ES-I3 (cell line): ENCODE results near the gene HOXA11.

ENCODE experiments used
- H3K36me3 ChIP-seq: 2 replicates; pipeline ENCODE4 v1.6.1; 2013; ENCODE audit warnings: mild to moderate bottlenecking, low read length, control low read depth, moderate library complexity; ENCODE audit not compliant: insufficient read depth
- H3K4me1 ChIP-seq: 2 replicates; pipeline ENCODE4 v1.6.1; 2013; ENCODE audit warnings: mild to moderate bottlenecking, control low read depth, low read length; ENCODE audit not compliant: insufficient read depth
- H3K9ac ChIP-seq: 2 replicates; pipeline ENCODE4 v1.6.1; 2013; ENCODE audit warnings: low read depth, mild to moderate bottlenecking, low read length, moderate library complexity
- H3K9me3 ChIP-seq: 2 replicates; pipeline ENCODE4 v1.6.1; 2013; ENCODE audit warnings: mild to moderate bottlenecking, low read length, moderate library complexity; ENCODE audit not compliant: control insufficient read depth, insufficient read depth

HOXA11 gene

GRCh38 chr7:27175626-27176523, 9.2 kb downstream of the HOXA11 start:
- no peaks in the 10 kb centered on the region for H3K36me3 ChIP-seq
- no peaks in the 10 kb centered on the region for H3K9me3 ChIP-seq
- no peak overlapping the region; the same call in 1 of the 2 replicates for H3K9ac ChIP-seq
- H3K4me1 ChIP-seq, result peaks cover 6% of the 10 kb centered on the region; the same call in 1 of the 2 replicates

- H3K36me3 ChIP-seq, result no peaks in the 10 kb centered on the region
- H3K9me3 ChIP-seq, result no peaks in the 10 kb centered on the region
- no peak overlapping the region for H3K9ac ChIP-seq
- peaks cover 6% of the 10 kb centered on the region; the same call in 1 of the 2 replicates for H3K4me1 ChIP-seq
These were observed 10.0 kb downstream of the HOXA11 start for GRCh38 chr7:27174874-27175625.

- peaks cover 6% of the 10 kb centered on the region; the same call in 1 of the 2 replicates for H3K4me1 ChIP-seq
- no peaks in the 10 kb centered on the region for H3K36me3 ChIP-seq
- no peak within 1 kb of the TSS; the same call in 1 of the 2 replicates for H3K9ac ChIP-seq
- H3K9me3 ChIP-seq, result no peaks in the 10 kb centered on the region
These were observed 10.8 kb downstream of the HOXA11 start, which contains the start of gene HOXA10 for GRCh38 chr7:27173956-27174873. Gene HOXA10 (minus strand): TSS chr7:27174320. CDS start chr7:27174306, 14 bp downstream.

- Histone ChIP-seq H3K36me3 (no peaks in the 10 kb centered on the region), H3K9me3 (no peaks in the 10 kb centered on the region), H3K4me1 (peaks cover 6% of the 10 kb centered on the region; the same call in 1 of the 2 replicates), H3K9ac (no peak overlapping the region; the same call in 1 of the 2 replicates)
These were observed 11.5 kb downstream of the HOXA11 start for GRCh38 chr7:27173511-27173955.

GRCh38 chr7:27172823-27173510, 12.1 kb downstream of the HOXA11 start:
- H3K9ac ChIP-seq, result peak overlapping the region; percentile 6; the same call in 1 of the 2 replicates
- peaks cover 6% of the 10 kb centered on the region; the same call in 1 of the 2 replicates for H3K4me1 ChIP-seq
- no peaks in the 10 kb centered on the region for H3K9me3 ChIP-seq
- no peaks in the 10 kb centered on the region for H3K36me3 ChIP-seq

GRCh38 chr7:27172315-27172774, 12.7 kb downstream of the HOXA11 start:
- Histone ChIP-seq H3K36me3 (no peaks in the 10 kb centered on the region), H3K9ac (no peak overlapping the region), H3K4me1 (peaks cover 6% of the 10 kb centered on the region; the same call in 1 of the 2 replicates), H3K9me3 (no peaks in the 10 kb centered on the region)

GRCh38 chr7:27171637-27172314, 13.3 kb downstream of the HOXA11 start:
- Histone ChIP-seq H3K9ac (no peak overlapping the region), H3K36me3 (no peaks in the 10 kb centered on the region), H3K9me3 (no peaks in the 10 kb centered on the region), H3K4me1 (peaks cover 7% of the 10 kb centered on the region; the same call in 1 of the 2 replicates)

GRCh38 chr7:27171325-27171636, 13.8 kb downstream of the HOXA11 start:
- peaks cover 9% of the 10 kb centered on the region; the same call in 1 of the 2 replicates for H3K4me1 ChIP-seq
- no peak overlapping the region for H3K9ac ChIP-seq
- H3K9me3 ChIP-seq, result no peaks in the 10 kb centered on the region
- no peaks in the 10 kb centered on the region for H3K36me3 ChIP-seq

- H3K9ac ChIP-seq, result no peak overlapping the region
- H3K36me3 ChIP-seq, result no peaks in the 10 kb centered on the region
- H3K9me3 ChIP-seq, result no peaks in the 10 kb centered on the region
These were observed 14.4 kb downstream of the HOXA11 start for GRCh38 chr7:27170426-27171324.

GRCh38 chr7:27169658-27170425, 15.2 kb downstream of the HOXA11 start:
- no peaks in the 10 kb centered on the region for H3K36me3 ChIP-seq
- no peaks in the 10 kb centered on the region for H3K9me3 ChIP-seq
- peaks cover 9% of the 10 kb centered on the region; the same call in 1 of the 2 replicates for H3K4me1 ChIP-seq
- H3K9ac ChIP-seq, result peak overlapping the region; percentile 28

More at GRCh38 chr7:27170426-27171324, 14.4 kb downstream of the HOXA11 start:
- peaks cover 9% of the 10 kb centered on the region; the same call in 1 of the 2 replicates for H3K4me1 ChIP-seq

GRCh38 chr7:27168265-27168947, 16.6 kb downstream of the HOXA11 start:
- H3K36me3 ChIP-seq, result no peaks in the 10 kb centered on the region
- peaks cover 9% of the 10 kb centered on the region; the same call in 1 of the 2 replicates for H3K4me1 ChIP-seq
- no peak overlapping the region for H3K9ac ChIP-seq
- no peaks in the 10 kb centered on the region for H3K9me3 ChIP-seq
